ENCODE data around the gene MICU2. TPM values are rescaled to one million over a fixed set of nuclear protein-coding genes. Genes with fewer than 3 reads are reported as not detected.

The MICU2 gene
- total RNA-seq, 1 experiment from 2014 or later: 70.3 TPM

DNA sequence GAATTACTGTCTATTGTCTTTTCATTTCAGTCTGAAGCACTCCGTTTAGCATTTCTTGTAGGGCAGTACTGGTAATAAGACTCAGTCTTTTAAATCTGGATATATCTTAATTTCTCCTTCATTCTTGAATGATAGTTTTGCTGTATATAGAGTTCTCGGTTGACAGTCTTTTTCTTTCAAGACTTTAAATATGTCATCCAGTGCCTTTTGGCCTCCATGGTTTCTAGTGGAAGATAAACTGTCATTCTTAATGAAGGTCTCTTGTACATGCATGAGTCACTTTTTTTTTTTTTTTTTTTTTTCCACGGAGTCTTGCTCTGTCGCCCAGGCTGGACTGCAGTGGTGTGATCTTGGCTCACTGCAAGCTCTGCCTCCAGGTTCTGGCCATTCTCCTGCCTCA, 117.6 kb downstream of the MICU2 start:
- no peak for DNase-seq (ENCODE audit: low read depth)

DNA sequence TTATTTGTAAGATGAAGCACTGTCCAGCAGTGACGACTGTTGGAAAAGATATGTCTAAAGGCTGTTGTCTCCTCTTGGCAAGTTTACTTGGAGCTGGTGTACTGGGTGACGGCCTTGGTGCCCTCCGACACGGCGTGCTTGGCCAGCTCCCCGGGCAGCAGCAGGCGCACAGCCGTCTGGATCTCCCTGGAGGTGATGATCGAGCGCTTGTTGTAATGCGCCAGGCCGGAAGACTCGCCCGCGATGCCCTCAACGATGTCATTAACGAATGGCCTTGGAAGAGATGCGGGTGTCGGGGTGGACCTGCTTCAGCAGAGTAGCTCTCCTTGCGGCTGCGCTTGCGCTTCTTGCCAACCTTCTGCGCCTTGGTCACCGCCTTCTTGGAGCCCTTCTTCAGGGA, 120.2 kb downstream of the MICU2 start:
- no peak for DNase-seq (ENCODE audit: low read depth)

DNA sequence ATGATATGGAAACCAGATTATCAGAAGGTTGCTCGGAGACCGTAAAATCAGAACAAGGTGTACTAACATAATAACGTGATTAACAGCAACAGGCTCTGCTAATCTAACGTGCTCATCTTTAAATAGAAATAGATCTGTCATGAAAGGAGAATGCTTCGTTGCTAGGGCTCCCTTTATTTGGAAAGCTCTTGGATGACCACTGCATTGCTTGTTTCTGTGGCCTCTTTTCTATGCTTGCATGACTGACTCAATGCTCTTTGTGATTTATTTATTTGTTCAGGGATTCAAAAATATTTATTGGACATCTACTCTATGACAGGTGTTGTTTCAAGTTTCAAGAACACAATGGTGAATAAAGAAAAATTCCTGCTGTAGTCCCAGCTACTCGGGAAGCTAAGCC, 122.6 kb downstream of the MICU2 start:
- DNase-seq (ENCODE audit: low read depth): no peak

- peak; percentile 71 for DNase-seq (ENCODE audit: low read depth)
These were observed 124.8 kb downstream of the MICU2 start for GRCh38 chr13:21478881-21479808.

DNA sequence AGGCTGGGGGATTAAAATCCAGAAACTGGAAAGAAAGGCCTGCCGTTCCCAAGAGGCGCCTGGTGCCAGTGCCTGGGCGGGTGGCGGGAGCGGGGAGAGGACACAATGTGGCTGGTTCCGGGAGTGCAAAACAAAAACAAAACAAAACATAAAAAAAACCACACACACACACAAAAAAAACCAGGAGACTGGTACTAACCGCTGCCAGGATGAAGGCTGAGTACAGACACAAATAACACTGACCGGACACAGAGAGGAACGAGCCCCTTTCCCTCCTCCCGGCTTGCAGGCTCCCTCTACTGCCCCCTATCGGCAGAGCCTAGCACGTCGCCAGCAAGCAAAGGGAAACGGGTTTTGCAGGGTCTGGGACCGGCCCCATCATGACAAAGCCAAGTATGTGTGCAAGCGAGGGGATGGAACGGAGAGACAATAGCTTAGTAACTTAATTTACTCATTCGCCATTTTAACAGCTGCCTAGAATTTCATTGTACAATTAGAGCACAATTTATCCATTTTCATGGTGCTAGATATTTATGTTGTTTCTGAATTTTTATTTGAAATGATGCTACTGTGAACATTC, 127.0 kb downstream of the MICU2 start:
- DNase-seq (ENCODE audit: low read depth): peak; percentile 72

DNA sequence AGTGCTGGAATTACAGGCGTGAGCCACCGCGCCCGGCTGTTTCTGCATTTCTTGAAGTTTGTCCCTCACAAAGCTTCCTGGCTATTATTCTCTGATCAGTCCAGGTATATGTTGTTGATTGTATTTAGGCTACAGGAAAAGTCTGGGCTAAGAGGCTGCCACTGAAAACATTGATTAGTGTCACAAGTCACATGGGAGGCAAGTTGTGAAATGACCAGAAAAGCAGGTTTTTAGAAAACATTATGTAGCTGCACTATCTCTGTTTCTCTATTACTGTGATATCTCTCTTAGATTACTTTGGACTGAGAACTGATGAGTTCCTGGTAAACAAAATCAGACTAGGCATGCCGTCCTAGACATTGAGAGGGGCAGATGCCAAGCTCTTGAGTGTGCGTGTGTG, 128.9 kb downstream of the MICU2 start:
- DNase-seq (ENCODE audit: low read depth): no peak

- DNase-seq (ENCODE audit: low read depth): no peak
These were observed 133.2 kb downstream of the MICU2 start for GRCh38 chr13:21470785-21471184.

DNA sequence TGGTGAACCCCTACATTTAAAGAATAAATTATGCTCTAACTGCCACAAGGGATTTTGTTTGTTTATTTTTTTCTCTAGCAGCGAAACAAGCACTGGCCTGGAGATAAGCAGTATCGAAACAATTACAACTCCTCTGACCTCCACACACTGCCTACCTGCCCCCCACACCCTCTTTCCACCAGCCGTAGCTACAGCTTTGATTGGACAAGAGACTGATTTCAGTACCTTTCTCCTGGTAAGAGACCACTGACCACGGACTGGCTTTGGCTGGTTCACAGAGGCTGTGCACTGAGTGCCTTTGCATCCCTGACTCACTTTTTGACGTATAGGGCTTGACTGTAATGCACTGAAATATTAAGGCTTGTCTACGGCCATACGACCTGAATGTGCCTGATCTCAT, 137.4 kb downstream of the MICU2 start:
- no peak for DNase-seq (ENCODE audit: low read depth)

DNA sequence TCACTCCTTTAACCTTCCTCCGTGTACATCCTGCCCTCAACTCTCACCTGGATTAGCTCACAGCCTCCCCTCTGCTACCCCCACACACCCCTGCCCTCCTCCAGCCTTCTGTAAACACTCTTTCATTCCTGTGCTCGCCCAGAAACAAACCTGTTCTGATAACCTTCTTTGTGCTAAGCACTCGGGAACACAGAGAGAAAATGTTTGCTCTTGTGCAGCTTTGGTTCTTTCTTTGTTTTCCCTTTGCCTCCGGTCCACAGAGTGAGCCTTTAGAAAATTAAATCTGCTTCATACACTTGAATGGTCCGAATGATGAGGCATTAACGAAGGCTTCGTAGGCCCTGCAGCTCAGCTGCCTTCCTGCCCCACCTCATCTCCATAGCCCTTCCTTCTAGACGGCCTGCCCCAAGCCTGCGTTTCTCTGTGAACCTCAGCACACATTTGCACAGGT, 138.2 kb downstream of the MICU2 start:
- no peak for DNase-seq (ENCODE audit: low read depth)

GRCh38 chr13:21463424-21463823, 140.5 kb downstream of the MICU2 start:
- DNase-seq (ENCODE audit: low read depth): peak; percentile 14

DNA sequence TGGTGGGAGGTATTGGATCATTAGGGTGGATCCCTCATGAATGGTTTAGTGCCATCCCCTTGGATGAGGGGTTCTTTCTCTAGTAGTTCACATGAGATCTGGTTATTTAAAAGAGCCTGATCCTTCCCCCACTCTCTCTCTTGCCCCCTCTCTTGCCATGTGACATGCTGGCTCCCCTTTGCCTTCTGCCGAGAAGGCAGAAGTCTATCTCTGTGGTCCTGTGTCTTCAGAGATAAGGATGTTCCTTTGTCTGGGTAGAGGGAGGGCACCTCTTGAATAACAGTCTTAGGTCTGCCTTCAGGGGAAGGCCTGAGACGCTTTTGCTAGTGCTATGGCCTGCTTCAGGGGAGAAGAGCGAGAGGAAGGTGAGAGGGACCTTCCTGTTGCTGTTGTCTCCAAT, 142.8 kb downstream of the MICU2 start:
- DNase-seq (ENCODE audit: low read depth): no peak

DNA sequence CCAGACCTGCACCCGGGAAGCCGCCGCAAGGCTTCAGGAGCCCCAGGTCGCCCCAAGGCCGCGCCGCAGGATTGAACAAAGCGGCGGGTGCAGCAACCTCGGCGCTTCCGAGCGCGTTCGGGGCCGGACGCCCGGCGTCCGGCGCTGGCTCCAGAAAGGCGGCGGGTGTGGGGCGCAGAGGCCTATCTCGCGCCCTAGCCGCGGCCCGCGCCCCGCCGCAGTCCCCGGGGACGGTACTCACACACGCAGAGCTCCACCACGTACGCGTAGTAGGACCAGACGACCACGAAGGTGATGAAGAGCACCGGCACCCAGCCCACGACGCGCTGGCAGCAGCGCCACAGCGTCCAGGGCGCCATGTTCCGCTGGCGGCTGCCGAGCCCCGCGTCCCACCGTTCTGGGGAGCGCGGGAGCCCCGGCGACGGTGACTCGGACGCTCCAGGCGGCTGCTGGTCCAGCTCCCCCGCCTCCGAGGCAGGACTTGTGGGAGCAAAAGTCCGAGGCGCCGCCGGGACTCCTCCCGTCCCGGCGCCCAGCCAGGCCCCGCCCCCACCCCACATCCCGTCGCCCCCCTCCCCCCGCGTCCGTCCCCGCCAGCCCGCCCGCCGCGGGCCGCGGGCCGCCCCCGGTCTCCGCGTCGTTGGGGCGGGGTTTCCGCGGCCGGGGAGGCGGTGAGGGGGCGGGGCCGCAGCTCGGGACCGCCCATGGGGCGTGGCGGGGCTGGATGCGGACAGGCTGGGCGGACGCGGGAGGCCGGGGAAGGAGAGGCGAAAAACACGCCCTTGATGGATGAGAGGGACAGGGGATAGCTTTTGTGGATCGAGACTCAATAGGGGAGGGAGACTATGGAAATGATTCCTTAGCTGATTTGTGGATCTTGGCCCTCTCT, 144.9 kb downstream of the MICU2 start, which contains the start of gene ZDHHC20:
Gene ZDHHC20 (minus strand): TSS at position 491 of the 889 bp plus-strand sequence. CDS start 132 bp downstream, at position 359.
- peak; percentile 84 for DNase-seq (ENCODE audit: low read depth)

DNA sequence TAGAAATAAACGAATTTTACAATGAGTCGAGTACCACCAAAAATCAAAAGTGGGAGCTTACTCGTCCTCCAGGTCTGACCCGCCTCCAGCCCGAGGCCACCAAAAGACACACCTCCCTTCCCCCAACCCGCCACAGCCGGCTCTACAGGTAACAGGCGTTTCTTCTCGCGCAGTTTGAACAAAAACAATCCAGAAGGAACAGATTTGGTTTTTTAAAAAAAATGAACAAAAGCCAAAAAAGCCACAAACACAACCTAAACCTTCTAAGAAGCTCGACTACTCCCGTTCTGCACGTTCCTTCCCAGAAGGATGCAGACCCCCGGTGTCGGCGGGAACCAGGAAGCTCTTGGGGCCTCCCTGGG, 145.5 kb downstream of the MICU2 start:
- no peak for DNase-seq (ENCODE audit: low read depth)

DNA sequence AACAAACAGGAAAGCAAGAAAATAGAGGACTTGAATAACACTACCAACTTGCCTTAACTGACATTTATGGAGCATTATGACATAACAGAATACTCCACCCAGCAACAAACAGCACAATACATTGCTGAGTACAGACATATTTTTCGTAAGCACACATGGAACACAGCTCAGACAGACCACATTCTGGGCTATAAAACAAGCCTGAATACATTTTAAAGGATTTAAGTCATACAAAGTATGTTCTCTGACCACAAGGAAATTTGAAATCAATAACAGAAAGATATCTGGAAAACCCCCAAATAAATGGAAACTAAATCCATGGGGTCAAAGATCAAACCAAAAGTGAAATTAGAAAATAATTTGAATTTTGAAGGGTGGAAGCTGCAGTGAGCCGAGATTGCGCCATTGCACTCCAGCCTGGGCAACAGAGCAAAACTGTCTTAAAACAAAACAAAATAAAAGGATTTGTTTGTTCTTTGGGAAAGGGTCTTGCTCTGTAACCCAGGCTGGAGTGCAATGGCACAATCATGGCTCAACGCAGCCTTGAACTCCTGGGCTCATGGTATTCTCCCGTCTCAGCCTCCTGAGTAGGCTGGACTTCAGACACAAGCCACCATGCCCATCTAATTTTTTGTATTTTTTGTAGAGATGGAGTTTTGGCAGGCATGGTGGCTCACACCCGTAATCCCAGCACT, 150.4 kb downstream of the MICU2 start:
- no peak for DNase-seq (ENCODE audit: low read depth)

GRCh38 chr13:21450936-21451335, 153.0 kb downstream of the MICU2 start:
- no peak for DNase-seq (ENCODE audit: low read depth)

DNA sequence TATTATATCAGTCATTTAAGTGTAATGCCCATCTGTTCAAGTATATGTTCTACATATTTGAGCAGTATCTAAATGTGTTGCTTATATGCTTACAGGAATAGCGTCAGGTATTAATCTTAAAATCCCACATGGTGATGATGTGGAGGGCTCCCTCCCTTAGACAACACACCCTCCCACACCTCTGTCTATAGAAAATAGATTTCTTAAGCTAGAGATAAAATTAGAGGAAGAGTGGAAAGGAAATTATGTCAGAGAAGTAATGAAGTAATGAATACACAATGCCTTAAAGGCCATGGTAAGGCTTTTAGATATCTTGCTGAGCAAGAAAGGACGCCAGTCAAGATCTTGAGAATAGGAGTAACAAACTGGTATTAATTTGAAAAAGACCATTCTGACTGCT, 157.3 kb downstream of the MICU2 start:
- DNase-seq (ENCODE audit: low read depth): no peak

GRCh38 chr13:21445759-21446158, 158.2 kb downstream of the MICU2 start:
- no peak for DNase-seq (ENCODE audit: low read depth)

GRCh38 chr13:21443171-21443570, 160.8 kb downstream of the MICU2 start:
- no peak for DNase-seq (ENCODE audit: low read depth)

All from RPMI7951 (cell line).